ENCODE results near the gene L3MBTL3.

The L3MBTL3 gene

DNA sequence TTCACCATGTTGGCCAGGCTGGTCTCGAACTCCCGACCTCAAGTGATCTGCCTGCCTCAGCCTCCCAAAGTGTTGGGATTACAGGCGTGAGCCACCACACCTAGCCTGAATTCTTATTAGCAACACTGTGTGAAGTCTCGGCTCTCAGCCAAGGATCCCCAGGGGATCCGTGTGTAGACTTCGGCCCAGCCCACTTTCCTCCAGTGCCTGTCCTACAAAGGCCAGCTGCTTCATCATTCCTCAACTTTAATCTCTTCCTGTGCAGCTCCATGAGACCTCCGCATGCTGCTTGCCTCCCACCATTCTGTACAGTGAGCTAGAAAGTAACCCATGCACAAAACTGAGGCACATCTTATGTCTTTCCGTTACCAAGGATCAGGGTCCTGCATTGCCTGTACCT lies 132.5 kb downstream of the L3MBTL3 start:
- no peak for TF ChIP-seq CTCF (IDR thresholded peaks at IDR 0.05; ENCODE audit: low read depth, low read length, missing control alignments)
- no peak for DNase-seq (ENCODE audit: extremely low read depth, low read depth)
- no peak overlapping the region for H3K4me3 ChIP-seq (replicated peaks; ENCODE audit: low read depth, low read length)

- DNase-seq (ENCODE audit: extremely low read depth, low read depth), result no peak
- TF ChIP-seq CTCF (IDR thresholded peaks at IDR 0.05; ENCODE audit: low read depth, low read length, missing control alignments), result no peak
- H3K4me3 ChIP-seq (replicated peaks; ENCODE audit: low read depth, low read length), result no peak overlapping the region
Observed at GRCh38 chr6:130152908-130153510, 134.6 kb downstream of the L3MBTL3 start.

- no peak overlapping the region for H3K4me3 ChIP-seq (replicated peaks; ENCODE audit: low read depth, low read length)
- no peak for TF ChIP-seq CTCF (IDR thresholded peaks at IDR 0.05; ENCODE audit: low read depth, low read length, missing control alignments)
- no peak for DNase-seq (ENCODE audit: extremely low read depth, low read depth)
Observed at GRCh38 chr6:130156908-130157307, 138.5 kb downstream of the L3MBTL3 start.

- H3K4me3 ChIP-seq (replicated peaks; ENCODE audit: low read depth, low read length), result no peak overlapping the region
- DNase-seq (ENCODE audit: extremely low read depth, low read depth), result no peak
- TF ChIP-seq CTCF (IDR thresholded peaks at IDR 0.05; ENCODE audit: low read depth, low read length, missing control alignments), result no peak
Observed at GRCh38 chr6:130158056-130158455, 139.7 kb downstream of the L3MBTL3 start.

- no peak overlapping the region for H3K4me3 ChIP-seq (replicated peaks; ENCODE audit: low read depth, low read length)
- TF ChIP-seq CTCF (IDR thresholded peaks at IDR 0.05; ENCODE audit: low read depth, low read length, missing control alignments), result no peak
Observed at GRCh38 chr6:130158548-130158947, 140.2 kb downstream of the L3MBTL3 start.

GRCh38 chr6:130159956-130160355 lies 141.6 kb downstream of the L3MBTL3 start:
- no peak for DNase-seq (ENCODE audit: extremely low read depth, low read depth)
- no peak for TF ChIP-seq CTCF (IDR thresholded peaks at IDR 0.05; ENCODE audit: low read depth, low read length, missing control alignments)
- no peak overlapping the region for H3K4me3 ChIP-seq (replicated peaks; ENCODE audit: low read depth, low read length)

More at GRCh38 chr6:130158548-130158947, 140.2 kb downstream of the L3MBTL3 start:
- no peak for DNase-seq (ENCODE audit: extremely low read depth, low read depth)
